COLO668 (cell line): ENCODE results near the gene SLC43A3.

Experiments
- DNase-seq: peaks from one replicate; lab custom pipeline; 2025; ENCODE audit not compliant: unreplicated experiment; lab: John Stamatoyannopoulos, UW

Gene SLC43A3

GRCh38 chr11:57359896-57360690, 66.8 kb downstream of the SLC43A3 start:
- no peak for DNase-seq

GRCh38 chr11:57359396-57359795, 67.5 kb downstream of the SLC43A3 start:
- no peak for DNase-seq

GRCh38 chr11:57358991-57359390, 67.9 kb downstream of the SLC43A3 start:
- DNase-seq: no peak

DNA sequence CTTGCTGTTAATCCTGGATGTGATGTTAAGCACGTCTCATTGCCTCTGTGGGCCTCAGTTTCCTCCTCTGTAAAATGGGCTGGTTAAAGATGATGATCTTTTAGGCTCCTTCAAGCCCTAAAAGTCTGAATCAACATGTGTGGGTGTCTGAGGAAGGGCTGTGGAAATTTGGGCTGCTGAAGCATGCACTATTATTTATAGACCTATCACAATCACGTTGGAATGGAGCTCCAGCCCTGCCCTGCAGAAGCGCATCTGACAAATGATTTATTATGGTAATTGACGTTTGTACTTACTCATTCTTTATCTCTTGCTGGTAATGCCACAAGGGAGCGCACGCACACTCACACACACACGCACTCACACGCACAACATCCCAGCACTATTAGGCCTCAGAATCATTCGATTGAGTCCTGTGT, 68.4 kb downstream of the SLC43A3 start:
- DNase-seq: no peak

DNA sequence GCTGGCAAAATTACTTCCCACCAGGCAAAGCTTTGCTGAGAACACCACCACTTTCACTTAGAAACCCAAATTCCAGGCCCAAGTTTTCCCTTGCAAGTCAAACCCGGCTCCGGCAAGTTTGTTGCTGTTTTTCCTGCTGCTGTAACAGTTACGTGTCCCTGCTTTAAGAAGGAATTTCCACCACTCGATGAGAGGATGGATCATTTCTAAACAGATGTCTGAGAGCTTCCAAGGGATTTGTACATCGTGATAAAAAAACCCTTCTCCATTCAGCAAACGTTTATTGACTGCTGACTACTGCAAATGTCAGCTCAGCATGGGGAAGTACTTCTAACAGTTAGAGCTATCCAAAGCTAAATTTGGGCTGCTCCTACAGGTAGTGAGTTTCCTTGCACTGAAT, 69.1 kb downstream of the SLC43A3 start:
- DNase-seq: no peak

DNA sequence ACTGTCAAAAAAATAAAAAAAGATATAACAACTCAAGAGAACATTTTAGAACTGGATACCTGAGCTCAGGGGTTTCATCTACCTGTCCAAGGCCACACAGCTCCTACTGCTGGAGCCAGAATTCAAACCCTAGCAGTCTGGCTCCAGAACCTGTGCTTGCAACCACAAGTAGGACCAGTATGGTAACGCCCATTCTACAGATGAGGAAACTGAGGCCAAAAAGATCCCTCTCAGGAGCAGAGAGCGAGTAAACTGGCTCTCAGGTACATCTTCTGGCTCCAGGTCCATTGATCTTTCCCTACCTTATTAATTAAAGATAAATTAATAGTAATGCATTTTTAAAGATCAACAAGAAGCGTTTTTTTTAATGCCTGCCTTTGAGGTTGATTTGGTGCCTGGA, 69.6 kb downstream of the SLC43A3 start:
- no peak for DNase-seq
